Central memory CD4-positive, alpha-beta T cell (primary cell): ENCODE results near the gene CD8B2.
"Not testable (repeated sequence)": the region's sequence is repeated elsewhere in the genome, so short reads cannot be mapped to it uniquely, and the experiment has no call there.

Experiments
- DNase-seq: peaks from one replicate; pipeline ENCODE4 v3.0.0; 2022

The CD8B2 gene

DNA sequence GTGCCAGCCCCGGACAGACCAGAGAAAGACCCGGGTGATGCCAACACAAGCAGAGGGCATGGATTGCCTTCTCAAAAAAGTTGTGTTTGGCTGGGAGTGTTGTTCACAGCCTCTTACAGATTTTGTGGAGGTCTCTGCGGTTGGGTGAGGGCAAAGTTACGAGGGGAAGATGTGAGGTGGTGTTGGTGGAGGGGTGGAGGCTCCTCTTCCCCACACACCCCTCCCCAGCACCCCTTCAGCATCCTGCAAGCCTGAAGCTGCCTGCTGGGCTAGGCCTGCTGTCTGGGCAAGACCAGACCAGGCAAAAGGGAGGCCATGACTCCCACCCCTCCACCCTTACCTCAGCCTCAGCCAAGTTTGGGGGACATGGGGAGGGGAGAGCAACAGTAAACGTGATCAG, 26.2 kb downstream of the CD8B2 start:
- DNase-seq: not testable (repeated sequence)

DNA sequence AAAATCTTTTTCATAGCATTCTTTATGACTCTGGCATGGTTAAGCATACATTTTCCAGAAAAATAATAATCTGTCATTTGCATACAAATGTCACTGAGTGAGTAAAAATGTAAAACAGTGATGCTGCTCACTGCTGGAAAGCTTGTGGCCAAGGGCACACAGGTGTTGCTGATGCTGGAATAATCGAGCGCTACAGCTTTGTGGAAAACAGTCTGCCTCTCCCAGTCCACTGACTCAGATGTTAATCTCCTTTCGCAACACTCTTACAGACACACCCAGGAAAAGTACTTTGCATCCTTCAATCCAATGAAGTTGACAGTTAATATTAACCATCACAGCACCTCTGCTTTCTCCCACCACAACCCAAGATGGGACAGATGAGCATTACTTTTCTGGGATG, 27.7 kb downstream of the CD8B2 start:
- DNase-seq: not testable (repeated sequence)

DNA sequence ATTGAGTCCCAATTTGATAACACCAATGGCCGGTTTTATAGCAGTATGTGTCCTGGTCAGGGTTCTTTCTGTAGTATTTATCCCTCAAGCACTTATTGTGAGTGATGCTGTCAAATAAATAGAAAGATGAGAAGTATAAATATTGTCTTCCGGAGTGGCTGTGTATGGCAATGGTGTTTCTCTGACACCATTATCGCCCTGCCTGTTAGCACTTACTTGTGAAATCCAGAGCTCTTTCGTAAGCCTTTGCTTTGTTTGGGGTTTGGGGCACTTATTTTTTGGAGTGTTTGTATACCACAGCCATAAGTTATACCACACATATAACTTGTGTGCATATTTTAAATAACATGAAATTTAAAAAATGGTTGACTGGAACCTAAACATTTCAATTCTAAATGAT, 29.3 kb downstream of the CD8B2 start:
- DNase-seq: no peak

DNA sequence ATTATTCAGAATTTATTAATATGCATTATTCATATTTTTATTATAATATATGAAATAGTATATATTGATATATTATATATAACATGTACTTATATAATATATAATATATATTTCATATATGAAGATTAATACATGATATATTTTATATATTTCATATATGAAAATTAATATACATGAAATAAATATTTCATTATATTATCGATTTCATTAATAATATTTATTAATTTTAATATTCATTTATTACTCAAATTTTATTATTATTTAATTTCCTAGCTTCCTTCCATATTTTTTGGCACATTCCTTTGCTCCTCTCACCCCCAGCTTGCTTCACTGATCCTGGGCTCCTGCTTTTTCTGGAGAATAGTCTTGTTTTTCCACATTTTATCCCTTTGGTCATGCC, 29.7 kb downstream of the CD8B2 start:
- DNase-seq: no peak

DNA sequence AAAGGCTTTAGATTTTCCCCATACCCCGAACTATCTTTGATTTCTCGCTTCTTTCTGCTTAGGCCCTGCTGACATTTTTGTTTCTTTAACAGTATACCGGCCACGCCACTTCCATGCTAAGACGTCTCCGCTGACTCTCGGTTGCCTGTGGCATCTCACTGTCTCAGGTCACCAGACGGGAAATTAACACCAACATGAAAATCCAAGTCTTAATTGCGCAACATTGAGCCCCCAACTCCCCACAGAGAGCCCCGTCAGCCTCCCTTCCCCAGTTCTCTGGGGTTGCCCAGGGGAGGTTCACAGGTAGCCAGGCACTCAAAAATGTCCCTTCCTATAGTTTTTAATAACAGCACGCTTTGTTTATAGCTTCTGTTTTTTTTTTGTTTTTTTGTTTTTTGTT, 30.2 kb downstream of the CD8B2 start:
- DNase-seq: no peak

DNA sequence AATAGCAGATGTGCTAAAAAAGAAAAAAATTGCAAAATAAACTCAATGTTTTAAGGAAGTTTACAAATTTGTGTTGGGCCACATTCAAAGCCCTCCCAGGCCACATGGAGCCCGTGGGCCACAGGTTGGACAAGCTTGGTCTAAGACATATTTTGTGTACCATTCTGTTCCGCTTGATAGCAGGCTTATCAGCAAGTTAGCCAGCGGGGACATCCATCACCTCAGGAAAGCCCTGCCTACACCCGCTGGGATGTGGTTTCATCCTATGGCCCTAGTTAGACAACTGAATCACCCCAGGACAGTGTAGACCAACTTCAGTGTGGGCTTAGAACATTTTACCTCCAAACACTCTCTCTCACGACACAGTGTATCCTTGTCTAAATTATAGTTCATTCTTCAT, 32.6 kb downstream of the CD8B2 start:
- no peak for DNase-seq

DNA sequence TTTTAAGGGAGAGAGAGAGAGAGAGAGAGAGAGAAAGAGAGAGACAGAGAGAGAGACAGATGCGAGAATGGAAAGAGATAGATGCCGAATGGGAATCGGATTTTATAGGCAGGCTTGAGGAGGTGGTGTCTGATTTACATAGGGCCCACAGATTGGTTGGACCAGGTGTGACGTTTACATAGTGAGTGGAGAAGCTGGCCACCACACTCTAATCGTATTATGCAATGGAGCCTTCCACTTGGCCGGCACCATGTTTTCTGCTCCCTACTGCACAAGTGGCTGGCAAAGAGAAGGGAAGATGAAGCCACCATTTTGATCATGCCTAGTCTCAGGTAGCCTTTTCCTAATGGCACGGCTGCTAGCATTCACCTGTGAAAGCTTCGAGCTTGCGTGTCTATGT, 33.9 kb downstream of the CD8B2 start:
- DNase-seq: no peak

DNA sequence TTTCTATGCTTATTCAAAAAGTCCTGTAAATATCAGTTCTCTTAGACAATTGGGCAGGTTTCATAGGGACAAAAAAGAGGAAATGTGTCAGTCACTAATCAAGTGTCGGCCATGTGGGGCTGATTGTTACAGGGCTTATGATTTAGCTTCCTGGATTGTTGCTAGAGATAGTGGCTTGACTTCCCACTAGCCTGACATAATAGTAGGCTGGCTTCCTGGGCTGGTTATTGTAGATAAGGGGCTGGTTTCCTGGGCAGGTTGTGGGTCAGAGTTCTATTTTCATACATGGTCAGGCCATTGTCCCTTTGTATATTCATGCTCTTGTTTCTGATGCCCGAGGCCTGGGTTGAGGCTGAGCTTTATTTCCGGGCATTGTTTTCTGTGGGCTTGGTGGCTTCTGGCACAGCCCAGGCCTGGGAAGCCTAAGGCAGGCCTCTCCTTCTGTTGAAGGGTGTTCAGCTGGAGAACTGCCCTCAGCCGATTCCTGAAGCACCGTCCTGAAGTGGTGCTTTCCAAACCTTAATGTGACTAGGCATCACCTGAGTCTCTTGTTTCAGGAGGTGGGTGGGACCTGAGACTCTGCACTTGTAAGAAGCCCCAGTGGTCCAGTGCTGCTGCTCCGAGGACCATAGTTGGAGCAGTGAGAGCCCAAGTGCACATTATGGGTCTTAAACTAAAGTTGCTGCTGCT, 37.0 kb downstream of the CD8B2 start:
- no peak for DNase-seq

DNA sequence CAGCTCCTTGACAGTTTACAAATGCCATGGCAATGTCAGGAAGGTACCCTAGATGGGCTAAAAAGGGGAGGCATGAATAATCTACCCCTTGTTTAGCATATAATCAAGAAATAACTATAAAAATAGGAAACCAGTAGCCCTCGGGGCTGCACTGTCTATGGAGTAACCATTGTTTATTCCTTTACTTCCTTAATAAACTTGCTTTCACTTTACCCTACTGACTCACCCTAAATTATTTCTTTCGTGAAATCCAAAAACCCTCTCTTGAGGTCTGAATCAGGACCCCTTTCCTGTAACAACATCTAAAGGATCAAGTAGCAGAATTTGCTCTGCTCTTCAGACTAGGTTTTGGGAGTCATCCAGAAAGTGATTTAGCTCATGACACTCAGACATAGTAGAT, 43.7 kb downstream of the CD8B2 start:
- DNase-seq: no peak

DNA sequence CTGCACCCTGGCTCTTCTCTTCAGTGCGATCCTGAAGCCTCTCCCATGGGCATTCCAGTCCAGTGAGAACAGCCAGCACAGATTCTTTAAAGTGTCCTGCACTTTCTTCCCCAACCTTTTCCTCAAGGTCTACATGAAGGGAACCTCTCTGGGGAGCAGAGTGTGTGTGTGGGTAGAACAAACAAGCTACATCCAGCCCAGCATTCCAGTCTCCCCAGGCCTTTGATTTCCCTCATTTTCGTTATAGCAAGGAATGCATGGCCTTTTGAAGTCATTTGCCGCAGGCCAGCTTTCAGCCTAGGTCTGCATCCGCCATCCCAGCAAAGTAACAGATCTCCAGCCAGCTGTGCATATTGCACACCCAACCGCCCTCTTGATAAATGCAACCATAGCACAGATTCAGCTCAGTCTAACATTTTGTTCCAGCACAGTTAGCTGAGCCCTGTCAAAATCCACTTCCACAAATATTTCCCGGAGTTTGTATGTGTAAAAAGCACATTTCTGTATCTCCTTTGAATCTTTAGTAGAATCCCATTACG, 44.6 kb downstream of the CD8B2 start:
- DNase-seq: no peak

DNA sequence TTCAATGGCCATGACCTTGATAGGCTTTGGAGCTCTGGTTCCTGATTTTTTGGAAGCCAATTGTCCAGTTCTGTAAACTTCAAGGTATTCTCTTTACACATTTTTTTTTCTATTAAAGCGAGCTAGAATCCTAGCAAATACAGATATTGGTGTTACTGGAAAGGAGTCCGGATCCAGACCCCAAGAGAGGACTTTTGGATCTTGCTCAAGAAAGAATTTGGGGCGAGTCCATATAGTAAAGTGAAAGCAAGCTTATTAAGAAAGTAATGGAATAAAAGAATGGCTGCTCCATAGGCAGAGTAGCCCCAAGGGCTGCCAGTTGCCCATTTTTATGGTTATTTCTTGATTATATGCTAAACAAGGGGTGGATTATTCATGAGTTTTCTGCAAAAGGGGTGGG, 45.1 kb downstream of the CD8B2 start:
- DNase-seq: no peak

DNA sequence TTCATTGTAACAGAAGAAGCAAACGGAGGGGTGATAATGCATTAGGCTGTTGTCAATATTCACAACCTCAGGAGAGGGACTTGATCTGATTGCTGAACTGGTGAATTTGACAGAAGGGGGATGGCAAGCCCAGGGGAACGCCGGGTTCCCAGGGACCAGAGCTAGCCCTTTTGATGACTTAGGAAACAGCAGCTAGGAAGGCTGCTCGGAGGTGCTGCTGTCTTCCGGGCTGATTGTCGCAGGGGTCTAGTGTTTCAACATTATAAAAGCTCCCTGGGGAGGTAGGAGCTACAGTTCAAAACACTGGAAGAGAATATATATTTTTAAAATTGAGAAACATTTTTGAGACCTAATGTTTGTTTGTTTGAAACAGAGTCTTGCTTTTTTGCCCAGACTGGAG, 47.3 kb downstream of the CD8B2 start:
- no peak for DNase-seq

DNA sequence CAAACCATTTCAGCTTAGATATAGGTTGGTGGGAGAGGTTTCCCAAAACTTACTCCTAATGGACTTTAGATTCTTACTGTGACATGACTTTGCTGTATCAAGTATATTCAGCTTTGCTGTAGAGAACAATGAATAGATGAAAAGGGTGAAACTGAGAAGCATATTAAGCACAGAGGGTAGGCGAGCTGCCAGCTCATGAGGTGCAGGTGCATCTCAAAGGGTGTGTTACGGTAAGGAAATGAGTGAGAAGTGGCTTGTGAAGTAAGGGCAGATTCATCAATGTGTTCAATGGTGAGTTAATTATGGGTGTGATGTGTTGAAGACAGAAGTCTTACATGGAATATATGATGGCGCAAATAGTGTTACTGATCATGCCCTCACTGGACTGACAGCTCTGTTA, 49.3 kb downstream of the CD8B2 start:
- DNase-seq: no peak

DNA sequence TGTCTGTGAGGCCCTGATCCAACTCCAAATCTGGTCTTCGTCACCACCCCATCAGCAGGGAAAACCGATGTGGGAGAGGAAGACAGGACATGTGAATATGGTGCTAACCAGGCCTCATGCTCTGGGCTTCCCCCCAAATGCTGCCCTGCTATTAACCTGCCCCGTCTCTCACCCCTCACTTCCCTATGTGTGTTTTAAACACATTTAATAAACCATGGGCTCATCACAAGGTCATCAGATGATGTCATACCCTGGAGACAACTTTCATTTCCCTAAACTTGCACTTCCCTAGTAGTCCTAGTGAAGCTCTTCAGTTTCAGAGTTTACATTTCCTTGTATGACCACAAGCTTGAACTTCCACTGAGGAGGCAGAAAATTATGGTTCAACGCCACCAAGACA, 49.9 kb downstream of the CD8B2 start:
- DNase-seq: no peak

DNA sequence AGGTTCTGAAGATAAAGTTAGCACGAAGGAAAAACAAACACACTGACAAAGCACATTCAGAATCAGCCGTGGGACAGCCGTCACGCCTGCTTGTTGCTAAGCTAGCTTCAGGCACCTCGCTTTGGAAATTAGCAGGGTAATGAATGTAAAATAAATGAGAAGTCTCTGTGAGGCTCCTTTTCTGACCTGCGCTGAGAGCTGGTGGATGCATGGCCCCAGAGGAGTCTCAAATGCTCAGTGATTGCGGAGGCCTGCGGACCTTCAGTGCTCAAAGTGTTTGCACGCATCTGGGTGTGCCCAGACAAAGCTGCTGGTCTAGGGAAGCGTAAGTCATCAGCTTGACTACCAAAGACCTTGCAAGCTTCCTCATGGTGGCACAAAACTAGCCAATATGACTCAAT, 50.6 kb downstream of the CD8B2 start:
- no peak for DNase-seq

DNA sequence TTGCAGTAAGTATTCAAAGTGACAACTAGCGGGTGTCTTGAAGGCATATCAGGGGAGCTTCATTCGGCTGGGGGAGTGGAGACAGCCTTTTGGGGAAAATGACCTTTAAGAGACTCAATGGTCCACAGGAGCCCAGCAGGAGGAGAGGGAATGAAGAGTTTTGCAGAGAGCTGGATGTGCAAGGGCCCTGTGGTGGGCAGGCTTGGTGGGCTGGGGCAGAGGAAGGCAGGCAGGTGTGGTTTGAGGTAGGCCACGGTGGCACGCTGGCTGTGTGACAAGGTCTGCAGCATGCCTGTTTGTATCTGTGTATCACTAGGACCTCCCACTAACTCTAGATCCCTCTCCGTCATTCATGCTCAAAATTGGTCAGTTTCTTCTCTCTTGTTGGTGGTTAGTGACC, 53.7 kb downstream of the CD8B2 start:
- DNase-seq: no peak

DNA sequence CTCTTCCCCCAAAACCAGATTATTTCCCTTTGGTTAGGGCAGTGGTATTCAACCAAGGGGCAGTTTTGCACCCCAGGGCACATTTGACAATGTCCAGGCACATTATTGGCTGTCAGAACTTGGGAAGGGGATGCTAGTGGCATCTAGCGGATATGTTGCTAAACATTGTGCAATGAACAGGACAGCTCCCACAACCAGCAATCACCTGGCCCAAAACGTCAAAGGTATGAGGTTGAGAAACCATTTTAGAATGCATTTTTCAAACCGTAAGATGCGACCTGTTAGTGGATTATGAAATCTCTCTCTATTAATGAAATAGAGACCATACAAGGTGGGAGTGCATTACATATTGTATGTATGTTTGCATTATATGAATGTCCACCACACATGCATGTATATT, 54.2 kb downstream of the CD8B2 start:
- DNase-seq: no peak

DNA sequence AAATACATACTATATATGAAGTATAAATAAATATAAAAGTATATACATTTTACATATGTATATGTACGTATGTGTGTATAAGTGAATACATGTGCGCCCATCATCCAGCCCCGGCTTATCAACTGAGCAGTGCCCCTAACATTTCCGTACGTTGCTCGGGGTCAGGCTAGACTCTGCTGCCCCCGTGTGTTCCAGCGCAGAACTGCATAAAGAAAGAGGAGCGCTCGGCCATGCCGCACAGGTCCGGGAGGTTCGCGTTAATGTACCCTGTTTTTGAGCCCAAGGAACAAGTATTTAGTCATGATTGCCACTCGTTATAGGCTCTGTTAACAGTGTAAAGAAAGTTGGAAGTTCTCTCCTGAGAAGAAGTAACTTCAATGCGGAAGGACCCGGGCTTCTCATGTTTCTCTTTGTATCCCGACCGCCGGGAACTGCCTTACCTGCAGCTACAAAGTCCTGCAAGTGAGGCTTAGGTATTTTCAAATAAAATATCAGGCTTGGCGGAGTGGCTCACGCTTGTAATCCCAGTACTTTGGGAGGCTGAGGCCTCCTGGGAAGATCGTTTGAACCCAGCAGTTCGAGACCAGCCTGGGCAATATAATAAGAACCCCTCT, 55.7 kb downstream of the CD8B2 start:
- peak; percentile 47 for DNase-seq

DNA sequence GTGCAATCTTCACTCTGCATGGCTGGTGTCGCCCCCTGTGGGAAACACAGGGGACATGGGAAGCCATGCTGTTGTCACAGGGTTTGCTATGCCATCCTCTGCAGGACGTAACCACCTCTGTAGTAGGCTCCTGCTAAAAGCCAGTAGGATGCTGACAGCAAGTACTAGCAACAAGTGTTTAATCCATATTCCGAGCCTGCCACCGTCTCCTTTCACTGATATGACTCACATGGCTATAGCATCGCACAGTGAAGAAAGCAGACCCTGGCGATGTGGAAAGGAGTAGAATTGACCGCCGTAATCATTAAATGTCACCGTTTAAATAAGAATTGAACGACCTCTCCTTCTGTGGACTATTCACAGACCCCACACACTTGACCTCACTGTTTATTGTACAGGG, 57.8 kb downstream of the CD8B2 start:
- DNase-seq: no peak

DNA sequence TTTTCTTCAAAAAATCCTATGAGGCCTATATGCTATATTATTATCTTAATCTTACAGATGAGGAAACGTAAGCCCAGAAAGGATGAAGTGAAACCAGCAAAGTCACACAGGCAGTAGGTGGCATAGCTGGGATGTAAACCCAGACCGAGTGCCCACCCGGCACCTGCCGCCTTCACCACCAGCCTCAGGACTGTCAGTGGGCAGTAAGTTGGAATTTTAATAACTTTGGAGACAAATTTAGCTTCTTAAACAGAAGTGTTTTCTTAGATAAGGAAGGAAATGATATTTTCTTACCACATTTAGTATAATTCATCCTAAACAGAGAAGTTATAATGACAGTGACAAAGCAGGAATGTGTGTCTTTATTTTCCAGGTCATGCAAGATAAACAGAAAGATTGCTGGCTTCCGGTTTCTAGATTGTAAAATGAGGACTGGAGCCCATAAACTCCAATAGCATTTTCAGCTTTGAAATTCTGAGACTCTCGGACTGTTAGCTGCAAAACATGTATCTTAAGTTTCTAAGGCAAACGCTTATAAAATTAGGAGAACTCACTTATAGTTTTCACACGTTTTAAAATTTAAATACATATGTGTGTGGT, 59.3 kb downstream of the CD8B2 start:
- no peak for DNase-seq

DNA sequence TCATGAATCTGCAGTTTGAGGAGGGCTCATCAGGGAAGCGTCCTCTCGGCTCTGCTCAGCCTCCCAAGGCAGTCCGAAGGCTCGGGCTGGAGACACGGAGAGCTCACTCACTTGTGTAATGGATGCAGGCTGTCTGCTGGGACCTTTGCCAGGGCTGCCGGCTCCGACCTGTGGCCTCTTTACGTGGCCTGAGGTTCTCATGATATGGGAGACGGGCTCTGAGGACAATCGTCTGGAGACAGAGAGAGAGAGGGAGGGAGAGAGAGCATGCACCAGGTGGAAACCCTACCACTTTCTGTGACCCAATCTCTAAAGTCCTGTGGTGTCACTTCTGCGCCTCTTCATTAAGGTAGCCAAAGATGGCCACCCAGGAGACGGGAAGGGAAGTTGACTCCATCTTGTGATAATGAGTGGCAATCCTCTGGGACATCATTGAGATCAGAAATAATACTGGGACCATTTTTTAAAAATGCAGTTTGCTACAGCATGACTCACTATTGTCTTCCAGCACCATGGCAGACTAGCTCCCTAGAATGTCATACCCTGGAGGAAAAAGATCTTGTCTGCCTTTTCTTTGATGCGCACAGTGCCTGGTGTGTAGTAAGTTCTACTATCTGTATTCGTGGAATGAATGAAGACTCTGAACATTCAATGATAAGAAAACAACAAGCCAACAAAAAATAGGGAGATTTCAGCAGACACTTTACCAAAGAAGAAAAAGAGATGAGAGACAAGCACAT, 60.2 kb downstream of the CD8B2 start:
- DNase-seq: no peak

DNA sequence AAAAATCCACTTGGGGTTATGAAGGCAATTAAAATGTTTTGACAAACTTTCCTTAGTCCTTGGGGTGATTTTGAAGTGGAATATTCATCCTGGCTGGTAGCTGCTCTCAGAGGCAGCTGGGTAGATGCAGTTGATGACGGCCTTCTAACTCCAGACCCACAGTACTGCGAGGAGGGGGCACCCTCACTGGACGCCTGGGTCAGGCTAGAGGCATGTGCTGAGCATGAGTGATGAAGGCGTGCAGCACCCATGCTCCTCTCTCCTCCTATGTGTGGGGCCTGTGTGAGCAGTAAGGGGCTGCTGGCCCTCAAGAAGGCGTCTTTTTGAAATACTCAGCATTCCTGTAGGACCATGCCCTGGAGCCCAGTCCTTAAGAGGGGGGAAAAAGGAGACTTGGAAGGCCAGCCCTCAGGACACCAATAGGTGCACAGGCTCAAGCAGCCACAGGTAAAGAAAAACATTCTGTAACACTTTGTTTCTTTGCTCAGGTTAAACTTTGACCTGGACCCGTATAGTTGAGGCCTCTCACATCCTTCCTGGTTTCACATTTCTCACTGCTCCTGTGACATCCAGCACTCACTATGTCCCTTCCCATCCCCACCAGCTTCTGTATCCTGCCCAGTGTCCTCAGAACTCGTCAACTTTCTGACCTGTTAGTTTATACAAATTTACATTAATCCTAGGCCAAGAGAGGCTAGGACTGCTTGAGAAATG, 64.4 kb downstream of the CD8B2 start:
- DNase-seq: no peak

DNA sequence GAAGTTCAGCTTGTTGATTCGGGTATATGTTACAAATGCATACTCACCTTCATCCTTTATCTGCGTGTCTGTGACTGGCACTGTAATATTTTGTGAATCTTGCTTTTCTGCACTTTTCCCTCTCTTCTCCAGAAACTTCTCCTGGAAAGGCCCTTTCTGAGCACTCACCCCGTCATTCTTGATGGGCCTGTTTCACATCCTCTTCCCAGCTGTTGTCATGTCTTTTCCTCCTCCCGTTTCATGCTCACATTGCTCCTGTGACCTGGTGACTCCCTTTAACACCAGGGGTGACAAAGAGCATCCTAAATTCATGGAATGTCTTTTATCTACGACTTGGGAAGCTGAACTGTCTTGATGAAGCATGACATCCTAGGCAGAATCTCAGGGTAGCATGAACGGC, 65.8 kb downstream of the CD8B2 start:
- no peak for DNase-seq
